CD4-positive, alpha-beta T cell treated with Interleukin-1 beta for 1 hour (primary cell): Measurements from ENCODE around the gene ZYX.
"Not testable (repeated sequence)": the region's sequence is repeated elsewhere in the genome, so short reads cannot be mapped to it uniquely, and the experiment has no call there.

Source experiments
- DNase-seq, 2 donors: peaks; one replicate each; pipeline ENCODE4 v3.0.0-alpha.2; 2020 to 2022

ZYX gene

GRCh38 chr7:143417734-143418383 is 36.7 kb downstream of the ZYX start:
- no peak for DNase-seq

DNA sequence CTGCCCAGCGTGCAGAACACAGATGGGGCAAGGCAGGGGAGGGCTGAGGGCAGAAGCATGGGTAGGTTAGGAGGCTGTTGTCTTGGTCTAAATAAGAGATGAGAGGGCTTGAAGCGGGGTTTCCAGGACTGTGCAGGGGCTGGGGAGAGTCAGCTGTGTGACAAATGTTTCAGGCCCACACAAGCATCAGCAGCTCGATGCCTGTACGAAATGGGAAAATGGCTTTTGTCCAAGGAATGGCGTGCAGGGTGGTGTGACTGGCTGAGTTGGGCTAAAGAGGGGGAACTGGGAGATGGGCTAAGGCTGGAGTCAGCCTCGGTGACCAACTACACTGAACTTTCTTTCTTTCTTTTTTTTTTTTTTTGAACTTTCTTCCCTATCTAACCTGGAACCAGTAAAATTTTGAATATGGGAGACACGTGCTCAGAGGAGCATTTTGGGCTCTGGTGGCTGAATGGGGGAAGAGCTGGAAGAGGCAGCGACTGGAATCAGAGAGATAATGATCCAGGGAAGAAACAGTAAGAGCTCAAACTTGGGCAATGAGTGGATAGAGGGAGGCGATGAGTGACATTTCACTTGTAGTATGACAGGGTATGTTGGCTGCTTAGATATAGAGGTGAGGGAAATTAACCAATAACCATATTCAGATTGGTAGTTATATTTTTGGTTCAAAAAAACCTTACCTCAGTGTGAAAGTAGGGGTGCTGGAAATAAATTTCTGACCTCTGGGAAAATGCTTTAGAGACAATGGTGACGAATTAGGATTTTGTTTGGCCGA is 37.7 kb downstream of the ZYX start:
- no peak for DNase-seq

DNA sequence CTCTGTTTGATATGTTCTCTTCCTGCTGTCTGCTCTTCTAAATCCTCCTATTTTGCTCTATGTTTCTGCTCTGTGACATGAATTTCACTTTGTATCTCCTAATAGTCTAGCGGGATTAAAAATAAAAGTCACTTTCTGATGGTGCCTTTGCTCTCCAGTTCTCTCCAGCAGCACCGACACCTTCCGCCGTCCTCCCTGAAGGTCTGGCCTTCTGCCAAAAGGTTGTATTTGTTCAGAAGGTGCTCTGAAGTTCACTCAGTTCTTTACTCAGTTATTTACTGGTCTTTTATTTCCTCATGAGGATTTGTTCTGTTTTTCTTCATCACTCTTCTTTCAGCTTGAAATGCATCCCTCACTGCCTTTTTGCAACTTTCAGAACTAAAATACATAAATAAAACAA is 38.7 kb downstream of the ZYX start:
- no peak for DNase-seq

GRCh38 chr7:143420624-143421023 is 39.5 kb downstream of the ZYX start:
- DNase-seq = not testable (repeated sequence)

DNA sequence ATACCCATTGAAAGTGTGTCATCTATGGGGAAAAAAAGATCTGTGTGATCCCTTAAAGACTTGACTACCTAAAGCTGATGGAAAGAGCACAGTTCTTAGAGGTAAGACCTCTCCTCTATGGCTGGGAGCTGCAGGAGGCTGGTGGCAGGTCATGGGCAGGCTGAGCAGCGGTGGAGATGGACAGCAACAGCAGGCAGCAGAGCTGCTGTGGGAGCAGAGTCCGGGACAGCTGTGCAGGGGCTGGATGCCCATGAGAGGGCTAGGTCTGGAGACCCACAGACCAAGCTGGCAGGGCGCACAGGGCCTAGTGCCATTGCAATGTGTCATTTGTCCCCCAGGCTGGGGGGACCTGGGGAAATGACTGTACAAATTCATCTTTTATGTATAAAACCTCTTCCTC is 40.9 kb downstream of the ZYX start:
- DNase-seq = no peak

- not testable (repeated sequence) for DNase-seq
These were observed 43.3 kb downstream of the ZYX start for GRCh38 chr7:143424476-143424875.

GRCh38 chr7:143426479-143427142 is 45.5 kb downstream of the ZYX start:
- DNase-seq = no peak

DNA sequence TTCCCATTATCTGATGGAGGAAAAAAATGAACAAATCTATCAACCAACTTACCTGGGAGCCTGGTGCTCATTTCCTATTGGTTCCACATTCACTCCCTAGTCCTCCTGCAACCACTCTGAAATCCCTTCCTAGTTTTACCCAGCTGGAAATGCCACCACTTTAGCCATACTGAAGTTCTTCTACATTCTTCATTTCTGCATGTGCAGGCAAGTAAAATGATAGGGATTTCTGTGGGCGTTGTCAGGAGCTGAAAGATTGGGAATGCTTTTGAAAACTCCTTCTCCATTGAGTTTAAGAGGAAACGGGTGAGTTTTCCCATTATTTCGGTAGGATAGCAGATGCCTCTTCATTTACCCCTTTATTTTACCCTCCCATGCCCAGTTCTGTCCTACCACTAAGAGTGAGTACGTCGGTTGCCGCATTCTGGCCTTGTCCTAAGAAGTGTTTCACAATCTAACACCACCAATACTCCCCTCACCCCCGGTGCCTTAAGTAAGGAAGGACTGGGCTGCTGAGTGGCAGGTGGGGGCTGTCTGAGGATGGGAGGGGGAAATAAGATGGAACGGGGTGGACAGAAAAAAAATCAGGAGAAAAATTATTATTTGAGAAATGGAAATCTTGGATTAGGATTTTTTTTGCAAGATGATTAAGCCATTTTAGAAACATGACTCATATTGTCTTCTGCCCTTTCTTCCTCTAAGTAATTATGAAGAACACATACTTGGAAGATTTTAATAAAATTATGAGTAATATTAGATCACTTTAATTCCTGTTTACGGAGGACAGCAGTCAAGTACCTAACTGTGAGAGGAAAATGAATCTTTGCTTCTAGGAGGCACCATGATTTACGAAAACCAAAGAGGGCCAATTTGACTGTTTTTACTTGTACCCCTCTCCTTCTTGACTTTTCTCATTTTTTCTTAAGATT is 48.9 kb downstream of the ZYX start:
- DNase-seq = no peak

GRCh38 chr7:143431109-143431508 is 50.0 kb downstream of the ZYX start:
- DNase-seq = no peak

- no peak for DNase-seq
These were observed 52.6 kb downstream of the ZYX start for GRCh38 chr7:143433759-143434158.

DNA sequence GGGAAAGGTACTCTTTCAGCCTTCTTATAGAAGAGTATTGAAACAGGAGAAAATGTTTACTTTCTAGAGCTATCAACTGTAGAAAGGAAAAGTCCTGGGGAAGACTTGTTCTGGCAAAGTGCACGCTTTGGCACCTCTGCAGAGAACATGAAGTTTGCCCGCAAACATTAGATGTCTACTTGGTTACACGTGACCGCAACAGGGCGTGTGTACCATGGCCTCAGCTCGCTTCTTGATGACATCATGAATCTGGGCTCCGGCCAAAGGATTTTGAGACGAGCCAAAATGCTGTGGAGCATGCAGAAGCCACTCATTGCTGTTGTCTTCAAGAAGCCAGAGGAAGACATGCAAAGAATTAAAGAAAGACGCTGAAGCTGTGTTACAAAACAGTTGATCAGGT is 53.5 kb downstream of the ZYX start:
- no peak for DNase-seq

- DNase-seq = no peak
These were observed 54.1 kb downstream of the ZYX start for GRCh38 chr7:143435266-143435665.

DNA sequence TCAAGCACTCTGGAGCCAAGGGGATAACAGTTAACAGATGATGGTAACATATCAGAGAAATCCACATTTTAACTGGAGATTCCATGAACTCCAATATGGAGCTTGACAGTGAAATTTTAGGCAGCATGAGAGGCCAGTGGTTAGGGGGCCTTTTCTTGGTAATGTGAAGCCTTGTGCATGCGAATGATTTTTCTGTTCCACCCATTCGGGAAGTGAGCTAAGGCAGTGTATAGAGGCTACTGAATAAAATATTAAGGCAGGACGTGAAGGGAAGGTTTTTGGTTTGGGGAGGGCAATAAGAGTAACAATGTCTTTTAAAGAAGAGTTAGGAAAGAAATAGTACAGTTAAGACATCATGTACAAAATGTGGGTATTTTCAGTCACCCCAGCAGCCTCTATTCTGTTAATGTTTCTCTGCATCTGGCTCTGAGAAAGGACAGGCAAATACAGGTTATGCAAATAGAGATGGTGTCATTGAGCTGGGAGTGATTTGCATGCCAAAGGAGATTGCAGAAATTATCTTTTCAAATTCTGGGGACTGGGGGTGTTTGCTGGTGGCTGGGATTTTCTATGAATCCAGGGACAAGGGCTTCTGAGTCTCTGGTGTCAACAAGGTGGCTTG is 55.3 kb downstream of the ZYX start:
- no peak for DNase-seq

GRCh38 chr7:143437578-143437977 is 56.4 kb downstream of the ZYX start:
- no peak for DNase-seq

DNA sequence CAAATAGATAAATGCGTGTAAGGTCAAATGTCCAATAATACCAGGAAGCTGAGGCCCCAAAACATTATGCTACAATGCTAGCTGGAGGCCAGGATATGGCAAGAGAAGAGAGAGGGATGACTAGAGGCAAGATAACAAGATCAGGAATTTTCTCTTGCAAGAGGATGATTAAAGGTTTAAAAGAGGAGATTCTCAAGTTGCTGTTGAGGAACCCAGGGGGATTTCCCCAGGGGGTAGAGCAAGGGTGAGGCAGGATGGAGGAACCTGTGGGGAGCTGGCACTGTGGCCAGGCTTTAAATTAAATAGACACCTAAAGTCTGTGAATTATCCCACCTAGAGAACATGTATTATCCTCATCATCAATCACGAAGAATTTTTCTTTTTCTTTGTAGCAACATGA is 58.7 kb downstream of the ZYX start:
- no peak for DNase-seq
